HEK293 (cell line): ENCODE results near the gene GPR63.

Source experiments
- CTCF ChIP-seq: fragments of 450-650 bp; formaldehyde crosslinking; IDR thresholded peaks from 2 replicates; pipeline ENCODE4 v1.5.1; 2016; ENCODE audit warnings: missing biosample characterization, missing genetic modification characterization
- PRDM10 ChIP-seq: fragments of 450-650 bp; formaldehyde crosslinking; IDR thresholded peaks from 2 replicates; pipeline ENCODE4 v1.5.1; 2016; ENCODE audit warnings: missing biosample characterization, missing genetic modification characterization
- ZBTB21 ChIP-seq: fragments of 450-650 bp; formaldehyde crosslinking; IDR thresholded peaks from 2 replicates; pipeline ENCODE4 v1.5.1; 2017; ENCODE audit warnings: missing biosample characterization, missing genetic modification characterization
- ZNF121 ChIP-seq: fragments of 450-650 bp; formaldehyde crosslinking; IDR thresholded peaks from 2 replicates; pipeline ENCODE4 v1.5.1; 2016; ENCODE audit warnings: missing biosample characterization, missing genetic modification characterization
- ZNF274 ChIP-seq, 2 experiments: fragments of 200-500 bp in 1 of 2; fragments of 450-650 bp in 1 of 2; sonication (Bioruptor generic) in 1 of 2; formaldehyde crosslinking in 1 of 2; IDR thresholded peaks; 2 replicates each; pipeline versions ENCODE4 v1.5.1 to v1.6.1; 2014 to 2016; ENCODE audit warnings: borderline replicate concordance in 1 of 2, inconsistent platforms in 1 of 2, low read length in 1 of 2, missing biosample characterization in 1 of 2, missing genetic modification characterization in 1 of 2
- ZNF37A ChIP-seq: fragments of 450-650 bp; IDR thresholded peaks from 2 replicates; pipeline ENCODE4 v1.5.1; 2018; ENCODE audit warnings: missing biosample characterization, missing genetic modification characterization
- ZNF626 ChIP-seq: fragments of 450-650 bp; sonication (Bioruptor Pico); formaldehyde crosslinking; IDR thresholded peaks from 2 replicates; pipeline ENCODE4 v1.5.1; 2018; ENCODE audit warnings: missing biosample characterization, missing genetic modification characterization, inconsistent platforms
- ZSCAN5A ChIP-seq: fragments of 450-650 bp; formaldehyde crosslinking; IDR thresholded peaks from 2 replicates; pipeline ENCODE4 v1.5.1; 2016; ENCODE audit warnings: missing biosample characterization, missing genetic modification characterization
- TF ChIP-seq, protein P1 (sequence below): fragments of 450-650 bp; formaldehyde crosslinking; IDR thresholded peaks from 2 replicates; pipeline ENCODE4 v1.5.1; 2017; ENCODE audit warnings: missing biosample characterization, missing genetic modification characterization

- TF ChIP-seq CTCF (tag by site-specific recombination): no peak
- no peak for TF ChIP-seq ZNF274 (IDR thresholded peaks at IDR 0.05; ENCODE audit: low read length)
- no peak for TF ChIP-seq ZNF274 (tag by site-specific recombination; IDR thresholded peaks at IDR 0.05; ENCODE audit: borderline replicate concordance)
- TF ChIP-seq PRDM10 (tag by site-specific recombination): no peak
- TF ChIP-seq, protein P1, sequence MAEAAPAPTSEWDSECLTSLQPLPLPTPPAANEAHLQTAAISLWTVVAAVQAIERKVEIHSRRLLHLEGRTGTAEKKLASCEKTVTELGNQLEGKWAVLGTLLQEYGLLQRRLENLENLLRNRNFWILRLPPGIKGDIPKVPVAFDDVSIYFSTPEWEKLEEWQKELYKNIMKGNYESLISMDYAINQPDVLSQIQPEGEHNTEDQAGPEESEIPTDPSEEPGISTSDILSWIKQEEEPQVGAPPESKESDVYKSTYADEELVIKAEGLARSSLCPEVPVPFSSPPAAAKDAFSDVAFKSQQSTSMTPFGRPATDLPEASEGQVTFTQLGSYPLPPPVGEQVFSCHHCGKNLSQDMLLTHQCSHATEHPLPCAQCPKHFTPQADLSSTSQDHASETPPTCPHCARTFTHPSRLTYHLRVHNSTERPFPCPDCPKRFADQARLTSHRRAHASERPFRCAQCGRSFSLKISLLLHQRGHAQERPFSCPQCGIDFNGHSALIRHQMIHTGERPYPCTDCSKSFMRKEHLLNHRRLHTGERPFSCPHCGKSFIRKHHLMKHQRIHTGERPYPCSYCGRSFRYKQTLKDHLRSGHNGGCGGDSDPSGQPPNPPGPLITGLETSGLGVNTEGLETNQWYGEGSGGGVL: no peak
- TF ChIP-seq ZSCAN5A: no peak
- no peak for TF ChIP-seq ZNF121 (tag by site-specific recombination)
- no peak for TF ChIP-seq ZBTB21
- no peak for TF ChIP-seq ZNF37A (tag by site-specific recombination)
- TF ChIP-seq ZNF626 (tag by site-specific recombination): no peak
Measured at GRCh38 chr6:96814625-96815024, 22.7 kb downstream of the GPR63 start.
